Measurements from ENCODE around the gene DDIT3.

DNA sequence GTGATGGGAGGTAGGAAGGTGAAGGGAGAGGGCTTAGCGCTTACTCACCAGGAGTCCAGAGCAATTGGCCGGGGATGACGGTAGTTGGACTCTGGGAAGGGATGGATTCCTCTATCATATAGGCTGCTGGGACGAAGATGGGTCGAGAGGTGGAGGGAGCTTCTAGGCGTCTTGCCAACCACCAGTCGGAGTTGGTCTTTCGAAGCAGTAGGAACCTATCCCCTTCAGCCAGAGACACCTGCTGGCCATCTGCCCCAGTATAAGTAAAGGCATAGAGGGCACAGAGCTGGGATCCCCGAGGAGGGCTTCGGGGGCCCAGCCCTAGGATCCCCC is 41.3 kb downstream of the DDIT3 start:
- TF ChIP-seq POLR2A (IDR thresholded peaks at IDR 0.05): no peak
- TF ChIP-seq, protein P1, sequence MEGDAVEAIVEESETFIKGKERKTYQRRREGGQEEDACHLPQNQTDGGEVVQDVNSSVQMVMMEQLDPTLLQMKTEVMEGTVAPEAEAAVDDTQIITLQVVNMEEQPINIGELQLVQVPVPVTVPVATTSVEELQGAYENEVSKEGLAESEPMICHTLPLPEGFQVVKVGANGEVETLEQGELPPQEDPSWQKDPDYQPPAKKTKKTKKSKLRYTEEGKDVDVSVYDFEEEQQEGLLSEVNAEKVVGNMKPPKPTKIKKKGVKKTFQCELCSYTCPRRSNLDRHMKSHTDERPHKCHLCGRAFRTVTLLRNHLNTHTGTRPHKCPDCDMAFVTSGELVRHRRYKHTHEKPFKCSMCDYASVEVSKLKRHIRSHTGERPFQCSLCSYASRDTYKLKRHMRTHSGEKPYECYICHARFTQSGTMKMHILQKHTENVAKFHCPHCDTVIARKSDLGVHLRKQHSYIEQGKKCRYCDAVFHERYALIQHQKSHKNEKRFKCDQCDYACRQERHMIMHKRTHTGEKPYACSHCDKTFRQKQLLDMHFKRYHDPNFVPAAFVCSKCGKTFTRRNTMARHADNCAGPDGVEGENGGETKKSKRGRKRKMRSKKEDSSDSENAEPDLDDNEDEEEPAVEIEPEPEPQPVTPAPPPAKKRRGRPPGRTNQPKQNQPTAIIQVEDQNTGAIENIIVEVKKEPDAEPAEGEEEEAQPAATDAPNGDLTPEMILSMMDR (IDR thresholded peaks at IDR 0.05): no peak
